LNCAP (cell line): ENCODE measurements around the gene KRT73.

Experiments used
- TF ChIP-seq, protein P1 (sequence below): fragments of 450-650 bp; IDR thresholded peaks from 2 replicates; pipeline ENCODE4 v1.5.1; 2017; ENCODE audit warnings: mild to moderate bottlenecking

The KRT73 gene

DNA sequence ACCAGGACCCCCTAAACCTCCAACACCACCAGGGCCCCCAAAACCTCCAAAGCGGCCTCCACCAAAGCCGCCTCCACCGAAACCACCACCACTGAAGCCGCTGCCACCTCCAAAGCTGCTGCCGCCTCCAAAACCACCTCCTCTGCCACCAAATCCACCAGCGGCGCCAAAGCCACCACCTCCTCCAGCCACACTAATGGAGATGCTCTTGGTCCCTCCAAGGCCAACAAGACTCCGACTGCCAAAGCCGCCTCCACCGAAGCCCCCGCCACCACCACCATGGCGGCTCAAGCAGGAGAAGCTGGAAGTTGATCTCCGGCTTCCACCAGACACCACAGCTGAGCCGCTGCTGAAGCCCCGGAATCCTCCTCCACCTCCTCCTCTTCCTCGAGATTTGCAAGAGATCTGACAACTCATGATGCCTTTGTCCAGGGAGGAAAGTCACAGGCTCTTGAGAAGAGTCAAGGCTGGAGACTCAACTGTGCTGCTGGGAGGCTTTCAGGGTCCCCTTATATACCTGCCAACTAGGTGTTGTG, 33.4 kb upstream of the KRT73 start, which contains the start of gene KRT2:
Gene KRT2 (minus strand): TSS at position 486 of the 536 bp plus-strand sequence. CDS start 69 bp downstream, at position 417.
- TF ChIP-seq, protein P1, sequence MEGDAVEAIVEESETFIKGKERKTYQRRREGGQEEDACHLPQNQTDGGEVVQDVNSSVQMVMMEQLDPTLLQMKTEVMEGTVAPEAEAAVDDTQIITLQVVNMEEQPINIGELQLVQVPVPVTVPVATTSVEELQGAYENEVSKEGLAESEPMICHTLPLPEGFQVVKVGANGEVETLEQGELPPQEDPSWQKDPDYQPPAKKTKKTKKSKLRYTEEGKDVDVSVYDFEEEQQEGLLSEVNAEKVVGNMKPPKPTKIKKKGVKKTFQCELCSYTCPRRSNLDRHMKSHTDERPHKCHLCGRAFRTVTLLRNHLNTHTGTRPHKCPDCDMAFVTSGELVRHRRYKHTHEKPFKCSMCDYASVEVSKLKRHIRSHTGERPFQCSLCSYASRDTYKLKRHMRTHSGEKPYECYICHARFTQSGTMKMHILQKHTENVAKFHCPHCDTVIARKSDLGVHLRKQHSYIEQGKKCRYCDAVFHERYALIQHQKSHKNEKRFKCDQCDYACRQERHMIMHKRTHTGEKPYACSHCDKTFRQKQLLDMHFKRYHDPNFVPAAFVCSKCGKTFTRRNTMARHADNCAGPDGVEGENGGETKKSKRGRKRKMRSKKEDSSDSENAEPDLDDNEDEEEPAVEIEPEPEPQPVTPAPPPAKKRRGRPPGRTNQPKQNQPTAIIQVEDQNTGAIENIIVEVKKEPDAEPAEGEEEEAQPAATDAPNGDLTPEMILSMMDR, result no peak

DNA sequence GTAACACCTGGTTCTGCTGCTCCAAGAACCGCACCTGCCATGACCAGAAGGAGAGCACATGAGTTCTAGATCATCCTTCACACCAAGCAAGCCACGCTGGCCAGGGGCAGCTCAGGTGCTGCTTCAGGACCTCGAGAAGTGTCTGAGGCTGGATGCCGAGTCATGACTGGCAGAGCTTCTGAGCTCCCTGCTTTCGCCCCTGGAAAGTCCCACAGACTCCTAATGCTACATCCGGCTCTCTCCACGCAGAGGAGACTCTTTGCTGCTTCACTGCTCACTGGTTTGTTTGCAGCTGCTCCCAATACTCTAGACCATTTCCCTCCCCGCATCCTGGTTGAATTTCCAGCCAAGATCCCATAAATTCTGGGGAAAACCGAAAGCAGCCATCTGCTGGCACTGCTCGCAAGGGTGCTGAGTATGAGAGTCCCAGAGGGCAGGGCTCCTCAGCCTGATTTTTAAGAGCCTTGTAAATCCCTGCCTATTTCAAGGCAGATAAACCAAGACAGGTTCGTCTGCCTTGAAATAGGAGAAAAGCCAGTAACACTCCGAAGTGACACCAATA, 32.2 kb upstream of the KRT73 start:
- TF ChIP-seq, protein P1, result no peak

DNA sequence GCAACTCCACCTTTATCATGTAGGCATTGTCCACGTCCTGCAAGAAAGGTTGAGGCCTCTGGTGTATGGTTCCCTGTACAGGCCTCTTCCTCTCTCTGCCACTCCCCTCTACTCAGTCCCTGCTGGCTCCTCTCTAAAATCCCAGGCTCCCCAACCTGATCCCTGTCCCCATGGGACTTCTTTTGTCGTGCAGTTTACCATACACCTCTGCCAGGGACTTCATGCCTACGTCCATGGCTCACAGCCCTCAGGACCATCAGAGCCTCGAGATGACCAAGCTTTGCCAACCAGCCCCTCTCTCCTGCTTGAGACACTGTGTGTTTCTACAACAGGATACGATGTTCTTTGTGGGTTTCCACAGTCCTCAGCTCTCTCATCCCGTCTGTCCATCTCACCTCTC, 30.7 kb upstream of the KRT73 start:
- TF ChIP-seq, protein P1, result no peak

DNA sequence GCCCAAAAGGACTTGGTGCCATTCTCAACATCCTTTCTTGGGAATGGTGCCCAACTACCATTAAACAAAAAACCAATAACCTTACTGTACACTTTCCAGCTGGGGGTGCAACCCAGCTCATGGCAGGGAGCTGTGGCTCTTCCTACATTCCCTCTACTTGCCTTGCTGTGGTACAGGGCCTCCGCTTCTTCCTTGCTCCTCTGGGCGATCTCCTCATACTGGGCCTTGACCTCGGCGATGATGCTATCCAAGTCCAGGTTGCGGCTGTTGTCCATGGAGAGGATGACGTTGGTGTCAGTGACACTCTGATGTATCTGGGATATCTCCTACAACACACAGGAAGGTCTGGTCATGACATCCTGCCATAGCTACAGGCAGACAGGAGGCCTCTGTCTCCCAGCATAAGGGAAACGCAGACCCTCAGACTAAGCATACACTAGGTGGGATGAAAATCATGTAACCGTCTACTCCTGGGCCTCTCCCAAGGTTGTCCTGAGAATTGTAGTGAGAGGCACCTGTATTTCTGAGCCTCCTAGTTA, 29.7 kb upstream of the KRT73 start:
- TF ChIP-seq, protein P1, result no peak

DNA sequence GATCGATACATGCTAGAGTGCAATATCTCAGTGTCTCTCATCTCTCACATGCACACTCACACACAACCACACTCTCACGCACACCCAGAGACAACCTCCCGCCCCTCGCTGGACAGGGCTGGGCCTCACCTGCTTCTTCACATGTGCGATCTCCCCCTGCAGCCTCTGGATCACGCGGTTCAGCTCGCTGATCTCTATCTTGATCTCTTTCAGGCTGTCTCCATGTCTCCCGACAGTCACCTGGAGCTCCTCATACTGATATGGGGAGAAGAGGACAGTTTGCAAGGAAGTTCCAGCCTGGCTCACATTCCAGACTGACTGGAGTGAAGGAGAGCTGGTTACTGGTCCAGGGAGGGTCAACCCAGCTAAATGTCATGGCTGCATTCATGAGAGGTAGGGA, 29.2 kb upstream of the KRT73 start:
- TF ChIP-seq, protein P1, result no peak

DNA sequence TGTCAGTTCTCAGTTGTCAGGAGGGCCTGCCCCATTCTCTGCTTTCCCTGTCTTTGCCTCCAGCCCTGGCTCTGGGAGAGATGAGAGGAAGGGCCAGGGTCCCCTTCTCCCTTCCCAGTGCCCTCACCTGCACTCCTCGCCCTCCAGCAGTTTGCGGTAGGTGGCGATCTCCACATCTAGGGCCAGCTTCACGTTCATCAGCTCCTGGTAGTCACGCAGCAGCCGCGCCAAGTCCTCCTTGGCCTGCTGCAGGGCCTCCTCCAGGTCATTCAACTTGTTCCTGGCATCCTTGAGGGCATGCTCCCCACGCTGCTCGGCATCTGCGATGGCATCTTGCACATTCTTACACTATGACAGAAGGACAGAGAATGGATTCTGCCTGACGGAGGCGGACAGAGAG, 28.3 kb upstream of the KRT73 start:
- TF ChIP-seq, protein P1, result no peak

DNA sequence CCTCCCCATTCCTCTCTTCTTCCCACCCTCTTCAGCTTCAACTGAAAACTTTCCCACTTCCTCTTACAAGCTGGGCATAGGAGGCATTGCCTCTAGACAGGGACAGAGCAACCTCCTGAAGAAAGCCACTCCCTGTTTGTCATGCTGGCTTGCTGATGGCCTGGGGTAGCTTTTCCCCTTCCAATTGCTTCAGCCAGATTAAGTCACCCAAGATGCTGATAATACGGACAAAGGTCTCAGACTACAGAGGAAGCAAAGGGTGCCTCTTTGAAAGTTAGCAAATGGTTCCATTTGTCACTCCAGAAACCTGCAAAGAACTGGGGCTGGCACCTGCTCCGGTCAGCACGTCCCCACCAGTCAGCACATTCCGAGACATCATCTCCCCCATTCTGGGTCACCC, 27.6 kb upstream of the KRT73 start:
- TF ChIP-seq, protein P1, result no peak
